A673 (cell line): ENCODE measurements around the gene ASIC3. TPM values are rescaled to one million over a fixed set of nuclear protein-coding genes. Genes with fewer than 3 reads are reported as not detected.
A peak's percentile ranks its signal among the peaks of the same experiment; 100 is the strongest.

Experiments used
- BruUV-seq: library from RNA; stranded (reverse); fragments of 400-500 nt; replicated peaks from 2 replicates; lab custom pipeline; 2021; lab: Mats Ljungman, UMichigan
- CTCF ChIA-PET: fragments of 300-600 bp; sonication (Branson Sonifier 250); formaldehyde crosslinking; loops from one replicate; lab custom pipeline; 2022; ENCODE audit warnings: antibody characterized with exemption; lab: Charles Lee
- POLR2A ChIA-PET: fragments of 300-600 bp; sonication (Branson Sonifier 250); formaldehyde crosslinking; loops from one replicate; lab custom pipeline; 2022; ENCODE audit warnings: antibody characterized with exemption; ENCODE audit not compliant: low non-redundant PET; lab: Charles Lee
- DNase-seq: peaks from one replicate; pipeline ENCODE4 v3.0.0-alpha.2; 2015; ENCODE audit warnings: low spot score
- H3K27ac ChIP-seq: fragments of 200-600 bp; sonication (generic); 2 replicates; pipeline ENCODE4 v1.5.1; 2016; ENCODE audit warnings: mixed run types, low read depth, mild to moderate bottlenecking, mixed read lengths, antibody characterized with exemption, low read length; ENCODE audit not compliant: poor library complexity, severe bottlenecking
- H3K27me3 ChIP-seq: fragments of 200-600 bp; sonication (generic); replicated peaks from 2 replicates; pipeline ENCODE4 v1.6.1; 2017; ENCODE audit warnings: mixed run types, low read depth, mild to moderate bottlenecking, mixed read lengths, antibody characterized with exemption, low read length; ENCODE audit not compliant: insufficient read depth, poor library complexity
- H3K36me3 ChIP-seq: fragments of 200-600 bp; sonication (generic); 2 replicates; pipeline ENCODE4 v1.6.1; 2016; ENCODE audit warnings: mixed run types, mild to moderate bottlenecking, mixed read lengths, antibody characterized with exemption, low read length; ENCODE audit not compliant: insufficient read depth, poor library complexity, severe bottlenecking
- H3K4me1 ChIP-seq: fragments of 200-600 bp; sonication (generic); 2 replicates; pipeline ENCODE4 v1.6.1; 2017; ENCODE audit warnings: mixed run types, mild to moderate bottlenecking, mixed read lengths, antibody characterized with exemption, low read length; ENCODE audit not compliant: insufficient read depth, poor library complexity, severe bottlenecking
- H3K4me3 ChIP-seq: fragments of 200-600 bp; sonication (generic); 2 replicates; pipeline ENCODE4 v1.5.1; 2016; ENCODE audit warnings: low read depth, mixed run types, mild to moderate bottlenecking, mixed read lengths, low read length; ENCODE audit not compliant: poor library complexity, severe bottlenecking
- H3K9me3 ChIP-seq: fragments of 200-600 bp; sonication (generic); 2 replicates; pipeline ENCODE4 v1.6.1; 2016; ENCODE audit warnings: mixed run types, low read depth, mild to moderate bottlenecking, mixed read lengths, antibody characterized with exemption, low read length; ENCODE audit not compliant: poor library complexity, severe bottlenecking
- CTCF ChIP-seq: fragments of 300-800, 200-600 bp; sonication (generic); conservative IDR thresholded peaks from 2 replicates; pipeline ENCODE4 v1.5.1; 2017; ENCODE audit warnings: low read depth, mild to moderate bottlenecking, antibody characterized with exemption, low read length, moderate library complexity, mixed read lengths
- EZH2 ChIP-seq: fragments of 200-600 bp; sonication (generic); IDR thresholded peaks from 2 replicates; pipeline ENCODE4 v1.6.1; 2017; ENCODE audit warnings: borderline replicate concordance, low read depth, mild to moderate bottlenecking, mixed read lengths, antibody characterized with exemption, low read length; ENCODE audit not compliant: poor library complexity, severe bottlenecking
- intact Hi-C: fragments of 100-400 bp; cut with micrococcal nuclease; formaldehyde crosslinking; loops from one replicate; pipeline ENCODE4 v1.10.0; 2022; ENCODE audit not compliant: unreplicated experiment
- total RNA-seq: library from RNA; stranded (reverse); gene quantifications from 2 replicates; pipeline ENCODE4 v1.2.3, GENCODE V29; 2021

ASIC3 gene
- total RNA-seq, 1 experiment from 2014 or later, result 4.5 TPM

GRCh38 chr7:151056666-151057505 is 8.6 kb downstream of the ASIC3 start:
- Histone ChIP-seq H3K27ac (peak overlapping the region; percentile 45), H3K9me3 (no peaks in the 10 kb centered on the region), H3K36me3 (no peaks in the 10 kb centered on the region), H3K4me3 (peak overlapping the region; percentile 99), H3K4me1 (peaks cover 30% of the 10 kb centered on the region), H3K27me3 (no peaks in the 10 kb centered on the region)
- POLR2A ChIA-PET, result no interaction called here
- no TSS peak for BruUV-seq
- DNase-seq, result no peak
- CTCF ChIA-PET, result no interaction called here
- TF ChIP-seq CTCF (no peak), EZH2 (no peak)
- intact Hi-C loops, result loop anchor here (5.0 kb wide), 1 partner anchor 175 kb away; the partner anchor contains the start of gene CHPF2

- Histone ChIP-seq H3K36me3 (no peaks in the 10 kb centered on the region), H3K27ac (peak within 1 kb of the TSS; percentile 78), H3K27me3 (no peaks in the 10 kb centered on the region), H3K4me1 (peaks cover 34% of the 10 kb centered on the region), H3K9me3 (no peaks in the 10 kb centered on the region), H3K4me3 (peak within 1 kb of the TSS; percentile 99)
- ChIA-PET POLR2A (no interaction called here), CTCF (no interaction called here)
- BruUV-seq, result no TSS peak
- intact Hi-C loops, result loop anchor here (5.0 kb wide), 1 partner anchor 175 kb away; the partner anchor contains the start of gene CHPF2
- no peak for DNase-seq
- no peak for TF ChIP-seq CTCF
- TF ChIP-seq EZH2, result no peak
These were observed 9.2 kb downstream of the ASIC3 start, which contains the start of gene CDK5 for GRCh38 chr7:151057506-151057988. Gene CDK5, minus strand, starts transcription at chr7:151057897. Its CDS starts 49 bp downstream, at chr7:151057848.

GRCh38 chr7:151057989-151058780 is 9.9 kb downstream of the ASIC3 start:
- Histone ChIP-seq H3K36me3 (no peaks in the 10 kb centered on the region), H3K4me3 (peak overlapping the region; percentile 99), H3K9me3 (no peaks in the 10 kb centered on the region), H3K27me3 (no peaks in the 10 kb centered on the region), H3K27ac (peak overlapping the region; percentile 78), H3K4me1 (peaks cover 34% of the 10 kb centered on the region)
- POLR2A ChIA-PET, result no interaction called here
- TF ChIP-seq EZH2 (no peak), CTCF (no peak)
- CTCF ChIA-PET, result no interaction called here
- TSS peak; percentile 70 for BruUV-seq
- intact Hi-C loops, result loop anchor here (2.0 to 5.0 kb wide), 2 partner anchors 29 to 174 kb away; partner anchors contain the start of genes ABCB8 and CHPF2
- DNase-seq, result peak; percentile 100
